Activated CD4-positive, alpha-beta T cell treated with anti-CD3 and anti-CD28 coated beads, Interleukin-2, Interleukin-4, amounts not matched to agents 100 ng/mL and 50 ng/mL, durations not matched to agents 16 hours and 8 hours (primary cell): ENCODE data around the gene MFAP4.
"Not testable (repeated sequence)": the region's sequence is repeated elsewhere in the genome, so short reads cannot be mapped to it uniquely, and the experiment has no call there.

Source experiments
- DNase-seq: peaks from one replicate; pipeline ENCODE4 v3.0.0-alpha.2; 2020; ENCODE audit warnings: low spot score

Gene MFAP4

GRCh38 chr17:19370493-19370960 is 16.5 kb downstream of the MFAP4 start:
- peak; percentile 19 for DNase-seq

DNA sequence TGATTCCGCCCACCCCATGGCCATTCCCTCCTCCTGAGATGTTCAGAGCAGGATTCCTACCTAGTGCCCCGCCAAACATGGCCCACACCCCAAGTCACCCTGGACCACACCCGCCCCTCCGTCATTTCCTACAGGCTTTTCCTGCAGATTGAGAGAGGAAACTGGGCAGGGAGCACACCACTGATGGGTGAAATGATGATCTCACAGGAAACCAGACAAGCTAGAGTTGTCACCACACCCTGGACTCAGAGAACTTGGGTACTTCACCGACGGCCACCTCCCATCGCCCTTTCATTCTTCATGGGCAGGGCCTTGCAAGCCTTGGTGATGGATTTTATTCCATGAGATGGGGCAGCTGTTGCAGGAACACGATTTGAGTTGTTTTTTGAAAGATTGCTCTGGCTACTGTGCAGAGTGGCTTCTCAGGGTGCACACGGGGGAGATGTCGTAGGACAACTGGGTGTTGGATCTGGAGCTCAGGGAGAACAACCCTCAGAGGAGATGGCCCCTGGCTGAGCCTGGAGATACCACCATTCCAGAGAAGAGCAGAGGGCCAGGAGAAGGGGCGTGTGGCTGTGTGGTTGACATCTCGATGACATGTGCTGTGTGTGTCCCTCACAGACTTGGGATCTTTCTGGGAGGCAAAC is 17.0 kb downstream of the MFAP4 start:
- peak; percentile 44 for DNase-seq

DNA sequence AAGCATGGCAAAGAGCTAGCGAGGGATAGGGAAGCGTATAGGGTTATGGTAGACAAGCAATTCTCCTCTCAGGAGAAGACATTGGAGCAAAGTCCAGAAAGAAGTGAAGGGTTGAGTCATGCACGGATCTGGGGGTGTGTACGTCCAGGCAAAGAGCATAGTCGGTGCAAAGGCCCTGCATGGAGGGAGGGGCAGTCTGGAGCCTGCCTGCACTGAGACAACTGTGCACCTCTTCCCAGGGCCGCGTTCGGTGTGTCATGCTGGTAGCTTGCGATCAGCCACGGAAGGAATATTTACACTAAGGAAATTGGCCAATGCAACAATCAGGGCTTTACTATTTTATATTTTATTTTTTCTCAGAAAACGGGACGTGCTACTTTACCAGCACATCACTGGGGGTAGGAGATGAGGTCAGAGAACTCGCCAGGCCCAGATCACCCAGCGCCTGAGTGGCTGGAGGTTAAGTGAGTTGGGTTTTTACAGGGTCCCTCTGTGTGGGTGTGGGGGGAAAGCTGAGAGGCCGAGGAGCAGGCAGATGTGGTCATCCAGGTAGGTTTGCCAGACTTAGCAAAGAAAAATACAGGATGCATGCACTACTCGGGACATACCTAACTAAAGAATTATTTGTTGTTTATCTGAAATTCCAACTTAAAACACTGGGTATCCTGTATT is 17.7 kb downstream of the MFAP4 start:
- no peak for DNase-seq

DNA sequence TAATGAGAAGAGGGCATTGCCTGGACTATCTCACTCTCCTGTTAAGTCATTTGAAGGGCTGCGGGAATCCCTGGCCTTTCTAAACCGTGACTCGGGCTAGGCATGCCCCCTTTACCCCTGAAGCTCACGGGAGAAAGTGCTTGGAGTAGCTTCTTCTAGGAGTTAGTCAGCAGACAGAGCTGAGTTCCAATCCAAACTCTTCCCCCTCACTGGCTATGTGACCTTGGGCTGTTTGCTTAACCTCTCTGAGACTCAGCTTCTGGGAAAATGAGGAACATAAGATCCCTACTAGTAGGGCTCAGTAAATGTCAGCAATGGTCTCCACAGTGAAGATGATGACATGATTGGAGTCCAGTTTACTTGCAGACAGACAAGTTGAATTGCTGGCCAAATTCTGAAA is 18.8 kb downstream of the MFAP4 start:
- DNase-seq, result no peak

DNA sequence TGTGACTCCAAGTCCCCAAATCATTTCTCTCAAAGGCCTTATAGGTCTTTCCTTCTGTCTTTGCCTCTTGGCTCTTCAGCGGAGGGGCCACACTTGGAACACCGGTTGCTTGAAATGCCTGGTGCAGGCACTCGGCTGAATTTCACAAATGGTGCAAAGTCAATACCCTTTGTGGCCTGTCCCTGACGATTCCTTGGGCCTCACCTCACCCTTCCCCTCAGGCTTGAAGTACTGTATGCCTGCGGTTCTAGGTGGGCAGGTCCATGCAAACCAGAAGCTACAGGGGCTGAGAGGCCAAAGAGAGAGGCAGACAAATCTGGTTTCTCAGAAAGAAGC is 20.4 kb downstream of the MFAP4 start:
- DNase-seq, result no peak

DNA sequence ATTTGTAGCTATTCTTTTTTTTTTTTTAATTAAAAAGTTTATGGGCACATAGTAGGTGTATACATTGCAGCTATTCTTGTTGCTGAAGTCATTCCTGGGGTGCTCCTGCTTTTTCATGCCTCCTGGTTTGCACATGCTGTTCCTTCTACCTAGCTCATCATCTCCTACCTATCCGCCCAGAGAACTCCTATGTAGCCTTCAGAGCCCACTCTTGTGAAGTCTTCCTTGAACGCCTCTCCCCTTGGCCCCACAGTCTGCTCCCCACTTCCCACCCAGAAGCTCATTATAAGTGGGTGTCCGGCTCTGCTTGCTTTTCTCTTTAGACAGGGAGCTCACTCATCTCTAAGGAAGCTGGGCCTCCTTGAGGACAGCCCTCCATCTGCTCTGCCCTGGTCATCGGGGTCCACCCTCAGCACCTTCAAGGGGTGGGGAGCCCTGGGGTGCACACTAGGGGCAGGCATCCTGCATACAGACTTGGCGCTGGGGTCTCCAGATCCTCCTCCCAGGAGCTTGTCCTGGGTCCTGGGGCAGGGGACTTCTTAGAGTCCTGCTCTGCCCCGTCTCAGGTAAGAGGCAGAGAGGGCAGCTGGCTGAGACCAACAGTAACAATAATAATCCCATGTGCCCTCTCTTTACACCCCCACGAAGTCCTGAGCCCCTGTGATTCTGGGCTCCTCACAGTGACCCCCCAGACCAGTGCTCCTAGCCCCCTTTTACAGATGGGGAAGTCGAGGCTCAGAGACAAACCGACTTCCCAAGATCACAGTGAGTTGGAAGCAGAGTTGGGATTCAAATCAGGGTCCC is 21.0 kb downstream of the MFAP4 start:
- no peak for DNase-seq

DNA sequence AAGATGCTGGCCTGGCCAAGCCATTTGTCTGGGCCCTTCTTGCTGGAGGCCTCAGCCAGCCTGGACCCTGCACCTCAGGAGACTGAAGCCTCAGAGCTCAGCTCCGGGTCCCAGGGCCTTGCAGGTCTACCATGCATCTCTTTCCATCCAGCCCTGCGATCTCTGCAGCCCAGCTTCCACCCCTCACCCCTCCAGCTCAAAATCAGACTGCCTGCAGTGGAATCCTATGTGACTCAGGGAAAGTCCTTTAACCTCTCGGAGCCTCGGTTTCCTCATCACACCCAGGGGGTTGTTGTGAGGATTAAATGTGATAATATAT is 21.5 kb downstream of the MFAP4 start:
- DNase-seq, result no peak

DNA sequence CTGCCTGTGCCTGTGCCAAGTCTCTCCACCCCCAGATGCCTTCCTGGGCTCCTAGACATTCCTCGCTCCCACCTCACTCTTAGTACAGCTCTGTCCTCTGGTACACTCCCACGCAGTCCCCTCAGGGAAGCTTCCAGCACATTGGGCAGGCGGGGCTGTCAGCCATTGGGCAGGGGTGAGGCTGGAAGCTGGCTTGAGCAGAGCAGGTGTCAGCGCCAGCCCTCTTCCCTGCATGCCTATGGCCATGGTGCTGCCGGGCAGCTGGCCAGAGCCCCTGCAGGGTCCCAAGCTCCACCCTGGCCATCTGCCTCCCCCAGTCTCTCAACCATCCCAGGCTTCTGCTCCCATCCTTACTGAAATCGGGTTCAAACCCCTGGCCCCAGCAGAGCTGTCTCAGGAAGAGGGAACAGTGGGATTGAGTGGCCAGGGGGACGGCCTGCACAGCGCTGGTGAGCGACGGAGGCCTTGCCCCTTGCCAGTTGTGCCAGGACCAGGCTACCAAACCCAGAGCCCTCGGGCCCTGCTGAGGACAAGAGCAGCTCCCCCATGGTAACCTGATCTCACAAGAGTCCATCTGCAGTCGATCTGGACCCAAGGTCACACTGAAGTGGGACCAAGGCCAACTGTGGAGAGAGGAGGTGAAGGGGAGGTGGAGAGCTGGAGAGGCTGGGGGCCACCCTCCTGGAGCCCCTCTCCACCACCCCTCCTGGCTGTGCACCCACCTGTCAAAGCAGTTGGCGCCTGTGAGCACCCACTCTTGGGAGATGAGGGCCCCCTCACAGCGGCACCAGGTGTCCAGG is 22.1 kb downstream of the MFAP4 start:
- DNase-seq, result no peak

GRCh38 chr17:19363460-19364035 is 23.4 kb downstream of the MFAP4 start:
- DNase-seq, result no peak

- DNase-seq, result no peak
Measured at GRCh38 chr17:19363114-19363438, 23.9 kb downstream of the MFAP4 start.

DNA sequence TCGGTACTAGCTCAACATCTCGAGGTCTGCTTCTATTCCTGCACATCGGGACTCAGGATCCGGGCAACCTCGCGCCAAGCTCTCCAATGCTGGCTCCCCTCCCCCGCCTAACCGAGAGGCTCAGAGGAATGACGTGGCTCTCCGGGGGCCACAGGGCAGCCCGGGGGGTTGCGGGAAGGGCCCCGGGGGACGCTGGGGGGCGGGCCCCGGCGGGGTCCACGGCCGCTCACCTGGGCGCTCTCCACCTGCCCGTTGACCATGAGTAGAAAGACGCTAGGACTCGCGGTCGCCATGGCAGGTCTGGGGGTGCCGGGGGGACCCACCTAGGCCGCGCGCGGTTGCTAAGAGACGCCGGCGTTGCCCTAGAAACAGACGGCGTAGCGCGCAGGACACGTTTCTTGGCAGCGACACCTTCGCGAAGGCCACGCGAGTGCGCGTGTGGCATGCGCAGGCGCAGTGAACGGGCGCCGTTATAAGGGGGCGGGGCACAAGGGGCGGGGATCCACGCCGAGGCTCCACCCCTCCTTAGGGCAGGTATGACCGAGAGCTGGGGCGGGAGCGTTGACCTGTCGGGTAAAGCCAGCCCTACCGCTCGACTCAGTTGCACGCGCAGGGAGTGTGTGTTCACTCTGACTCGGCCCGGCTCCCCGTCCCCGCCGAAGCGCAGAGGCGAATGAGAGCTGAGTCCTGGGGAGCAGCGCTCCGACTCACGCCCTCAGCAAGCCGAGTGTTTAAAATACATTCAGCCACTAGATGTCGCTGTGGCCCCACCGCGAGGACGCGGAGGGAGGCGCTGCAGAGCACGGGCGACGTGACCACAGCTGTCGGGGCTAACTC is 24.5 kb downstream of the MFAP4 start, which contains the start of gene B9D1:
B9D1 (minus strand) TSS at position 447 of the 837 bp plus-strand sequence; CDS start at position 293, 154 bp downstream.
- peak; percentile 91 for DNase-seq

GRCh38 chr17:19361944-19362276 is 25.1 kb downstream of the MFAP4 start:
- no peak for DNase-seq

DNA sequence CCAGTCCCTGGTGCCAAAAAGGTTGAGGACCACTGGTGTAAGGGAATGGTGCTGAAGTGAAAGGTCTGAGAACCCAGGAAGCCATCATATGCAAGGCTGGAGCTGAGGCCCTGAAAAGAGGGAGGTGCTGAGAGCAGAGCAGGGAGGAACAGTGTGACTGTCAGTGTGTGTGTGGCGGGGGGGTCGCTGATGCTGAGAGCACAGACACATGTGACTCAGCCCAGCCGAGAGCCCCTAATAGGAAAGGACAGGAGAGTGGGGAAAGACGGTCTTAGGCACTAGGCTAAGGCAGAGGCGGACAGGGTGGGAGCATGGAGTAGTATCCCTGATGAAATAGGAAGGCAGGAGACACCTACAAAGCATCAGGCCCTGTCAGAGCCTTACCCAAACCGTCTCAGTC is 25.7 kb downstream of the MFAP4 start:
- no peak for DNase-seq

GRCh38 chr17:19360772-19361171 is 26.2 kb downstream of the MFAP4 start:
- DNase-seq, result no peak

GRCh38 chr17:19359856-19360255 is 27.1 kb downstream of the MFAP4 start:
- DNase-seq, result no peak

GRCh38 chr17:19359151-19359550 is 27.8 kb downstream of the MFAP4 start:
- DNase-seq, result no peak

- no peak for DNase-seq
Measured at GRCh38 chr17:19357761-19358160, 29.2 kb downstream of the MFAP4 start.

DNA sequence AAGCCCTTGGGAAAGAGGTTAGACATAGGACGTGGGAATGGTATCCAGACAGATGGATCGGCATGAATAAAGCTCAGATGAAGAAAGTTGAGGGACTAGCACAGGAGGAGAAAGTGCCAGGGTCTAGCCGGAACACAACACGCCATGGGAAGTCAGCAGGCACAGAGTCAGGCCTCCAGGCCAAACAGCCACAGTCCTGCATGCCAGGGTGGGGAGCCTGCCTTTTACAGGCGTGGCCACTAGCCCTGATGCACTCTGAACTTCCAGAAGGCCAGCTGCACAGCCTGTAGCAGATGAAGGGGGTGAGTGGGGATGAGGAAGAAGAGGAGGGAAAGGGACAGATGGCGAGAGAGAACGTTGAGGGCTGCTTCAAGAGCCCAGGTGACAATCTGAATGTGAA is 29.6 kb downstream of the MFAP4 start:
- no peak for DNase-seq

DNA sequence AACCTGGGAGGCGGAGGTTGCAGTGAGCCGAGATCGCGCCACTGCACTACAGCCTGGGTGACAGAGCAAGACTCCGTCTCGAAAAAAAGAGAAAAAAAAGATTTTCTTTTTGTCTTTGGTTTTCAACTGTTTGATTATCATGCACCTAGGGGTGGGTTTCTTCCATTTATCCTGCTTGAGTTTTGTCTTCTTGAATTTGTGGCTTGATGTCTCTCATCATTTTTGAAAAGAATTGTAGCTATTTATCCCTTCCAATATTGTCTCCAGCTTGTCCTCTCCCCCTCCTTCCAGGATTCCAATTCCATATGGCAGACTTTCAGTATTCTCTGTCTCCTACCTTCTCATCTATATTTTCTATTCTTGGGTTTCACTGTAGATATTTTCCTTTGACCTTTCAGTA is 32.2 kb downstream of the MFAP4 start:
- DNase-seq, result no peak

- DNase-seq, result not testable (repeated sequence)
Measured at GRCh38 chr17:19353401-19353800, 33.6 kb downstream of the MFAP4 start.

GRCh38 chr17:19348806-19349205 is 38.2 kb downstream of the MFAP4 start:
- DNase-seq, result no peak
